ENCODE data around the gene TSPAN11.
"Not testable (repeated sequence)": the region's sequence is repeated elsewhere in the genome, so short reads cannot be mapped to it uniquely, and the experiment has no call there.

Gene TSPAN11

GRCh38 chr12:31018106-31018789 lies 91.7 kb downstream of the TSPAN11 start:
- no peak for DNase-seq

DNA sequence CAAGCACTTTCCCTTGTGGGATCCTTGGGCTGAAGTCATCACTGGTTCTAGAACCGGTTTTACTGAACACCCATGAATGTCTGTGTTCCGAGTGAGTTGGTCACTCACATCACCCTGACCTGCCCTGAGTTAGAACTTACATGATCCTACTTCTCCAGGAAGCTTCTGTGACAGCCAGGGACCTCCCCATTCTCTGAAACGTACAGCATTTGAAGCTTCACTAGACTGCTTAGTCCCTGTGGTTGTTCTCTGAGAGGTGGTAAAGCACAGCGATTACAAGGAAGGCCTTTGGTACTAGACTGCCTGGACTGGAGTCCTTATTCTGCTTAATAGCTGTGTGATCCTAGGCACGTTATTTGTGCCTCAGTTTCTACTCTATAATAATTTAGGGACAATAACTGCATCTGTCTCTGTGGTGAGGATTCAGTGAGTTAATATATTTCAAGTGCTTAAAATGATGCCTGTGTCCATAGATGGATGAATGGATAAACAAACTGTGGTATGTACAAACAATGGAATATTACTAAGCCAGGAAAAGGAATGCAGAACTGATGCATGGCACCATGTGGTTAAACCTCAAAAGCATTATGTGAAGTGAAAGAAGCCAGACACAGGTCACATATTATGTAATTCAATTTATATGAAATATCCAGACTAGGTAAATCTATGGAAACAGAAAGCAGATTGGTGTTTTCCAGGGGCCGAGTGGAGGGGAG lies 92.4 kb downstream of the TSPAN11 start:
- no peak for DNase-seq

DNA sequence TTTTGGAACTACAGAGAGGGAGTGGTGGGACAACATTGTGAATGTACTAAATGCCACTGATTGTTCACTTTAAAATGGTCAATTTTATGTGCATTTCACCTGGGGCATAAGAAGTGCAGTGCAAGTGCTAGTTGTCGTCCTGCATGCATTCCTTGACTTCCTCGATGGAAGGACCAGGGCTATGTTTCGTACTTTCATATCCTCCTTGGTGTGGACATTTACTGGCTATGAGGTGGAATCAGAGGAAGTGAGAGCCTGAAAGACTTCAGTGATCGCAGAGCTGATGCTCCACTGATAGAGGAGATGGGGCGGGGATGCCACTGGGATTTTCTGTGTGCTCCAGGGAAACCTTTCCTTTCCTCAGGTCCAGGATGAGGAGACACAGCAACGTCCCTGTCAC lies 93.0 kb downstream of the TSPAN11 start:
- no peak for DNase-seq

DNA sequence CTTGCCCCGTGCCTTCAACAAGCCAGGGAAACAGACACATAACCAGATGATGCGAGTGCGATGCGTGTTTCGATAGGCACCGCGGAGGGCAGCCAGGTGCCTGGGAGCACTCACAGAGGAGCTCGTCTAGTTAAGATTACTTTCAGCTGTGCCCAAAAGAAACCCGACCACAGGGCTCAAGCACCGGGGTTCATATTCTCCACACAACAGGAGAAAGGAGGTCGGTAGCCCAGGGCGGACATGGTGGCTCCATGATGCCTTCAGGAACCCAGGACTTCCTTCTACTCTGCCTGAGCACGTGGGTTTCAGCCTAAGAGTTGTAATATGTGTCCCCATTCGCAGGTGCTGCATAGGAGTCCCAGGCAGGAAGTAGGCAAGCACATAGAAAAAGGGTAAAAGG lies 93.4 kb downstream of the TSPAN11 start:
- DNase-seq, result no peak

DNA sequence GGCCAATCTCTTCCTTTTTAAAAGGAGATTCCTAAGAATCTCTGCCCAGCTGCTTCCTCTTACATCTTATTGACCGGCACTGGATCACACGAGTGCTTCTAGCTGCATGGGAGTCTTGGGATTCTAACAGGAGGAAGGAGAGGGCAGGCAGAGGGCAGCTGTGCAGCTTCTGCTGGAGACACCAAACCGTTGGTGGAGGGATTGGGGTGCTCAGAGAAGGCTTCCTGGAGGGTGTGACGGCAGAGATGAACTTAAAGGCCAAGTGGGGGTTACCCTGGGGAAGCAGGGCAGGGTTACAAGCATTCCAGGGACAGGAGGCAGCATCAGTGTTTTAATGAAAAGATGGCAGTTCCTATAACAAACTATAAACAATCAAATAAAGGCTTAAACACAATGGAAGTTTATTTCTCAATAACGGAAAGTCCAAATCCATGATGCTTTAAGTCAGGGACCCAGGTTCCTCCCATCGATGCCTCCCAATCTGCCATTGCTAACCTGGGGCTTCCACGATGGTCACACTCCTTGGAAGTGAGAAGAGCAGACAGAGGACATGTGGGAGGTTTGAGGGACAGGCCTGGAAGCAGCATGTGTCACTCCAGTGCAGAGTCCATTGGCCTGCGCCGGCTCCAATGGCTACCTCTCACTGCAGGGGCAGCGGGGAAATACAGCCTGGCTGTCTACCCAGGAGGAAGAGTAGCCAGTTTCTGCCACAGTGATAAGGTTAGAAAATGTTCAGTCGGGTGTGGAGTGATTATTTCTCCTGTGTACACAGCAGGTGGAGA lies 94.0 kb downstream of the TSPAN11 start:
- no peak for DNase-seq

DNA sequence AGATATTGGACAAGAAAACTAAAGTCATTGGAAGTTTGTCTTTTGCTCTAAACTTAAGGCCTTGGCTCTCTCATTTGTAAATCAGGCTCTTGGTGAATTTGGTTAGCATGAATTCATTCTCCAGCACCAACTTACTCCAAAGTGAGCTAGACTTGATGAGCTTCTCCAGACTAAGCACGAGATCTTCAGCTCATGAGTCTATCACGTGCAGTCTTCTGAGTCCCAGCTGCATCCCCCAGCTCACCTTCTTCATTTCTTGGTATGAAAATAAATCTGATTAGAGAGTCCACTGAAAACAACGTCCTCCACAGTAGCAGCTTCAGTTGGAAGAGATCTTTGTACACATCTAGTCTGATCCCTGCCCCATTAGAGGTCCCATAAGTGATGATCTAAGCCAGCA lies 94.6 kb downstream of the TSPAN11 start:
- no peak for DNase-seq

DNA sequence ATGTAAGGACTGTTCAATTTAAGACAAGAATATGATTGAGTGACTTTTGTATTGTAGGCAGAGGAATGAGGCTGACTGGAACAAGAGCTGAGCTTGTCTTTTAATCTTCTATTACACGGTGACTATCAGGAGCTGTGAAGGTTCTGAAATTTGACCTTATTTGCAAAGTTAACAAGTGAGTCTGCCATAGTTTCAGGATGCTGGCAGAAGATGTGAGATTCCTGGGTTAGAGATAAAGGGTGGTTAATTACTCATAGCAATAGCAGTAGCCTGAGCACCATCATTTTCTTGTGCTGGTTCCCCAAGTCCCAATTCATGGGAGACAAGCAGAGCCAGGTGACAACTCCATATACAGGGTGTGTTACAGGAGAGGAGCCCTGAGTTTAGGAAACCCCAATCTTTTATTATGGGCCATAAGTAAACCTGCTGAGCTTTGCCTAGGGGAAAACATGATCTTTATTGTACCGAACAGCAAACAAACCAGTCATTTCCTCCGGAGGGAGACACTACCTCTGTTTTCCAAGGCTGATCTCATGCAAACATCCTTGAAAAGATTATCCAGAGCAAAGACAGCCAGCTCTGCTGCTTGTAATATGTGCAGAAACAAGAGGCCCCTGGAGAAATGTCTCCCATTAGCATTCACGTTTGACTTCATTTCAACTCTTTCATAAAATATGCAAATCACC lies 95.4 kb downstream of the TSPAN11 start:
- DNase-seq, result no peak

DNA sequence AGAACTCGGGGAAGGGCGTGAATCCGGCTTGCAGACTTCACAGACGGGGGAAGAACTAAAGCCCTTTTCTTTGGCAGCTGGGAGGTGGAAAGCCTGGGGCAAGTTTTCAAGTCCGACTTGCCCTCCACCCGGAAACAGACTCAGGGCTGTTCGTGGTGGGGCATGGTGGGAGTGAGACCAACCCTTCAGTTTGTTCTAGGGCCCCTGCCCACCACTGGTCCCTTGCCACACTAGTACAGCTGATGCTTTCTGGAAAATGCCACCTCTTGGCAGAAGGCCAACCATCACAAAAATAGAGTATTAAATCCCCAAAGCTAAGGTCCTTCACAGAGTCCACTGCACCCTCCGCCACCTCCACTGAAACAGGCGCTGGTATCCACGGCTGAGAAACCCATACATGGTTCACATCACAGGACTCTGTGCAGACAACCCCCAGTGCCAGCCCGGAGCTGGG lies 96.8 kb downstream of the TSPAN11 start:
- no peak for DNase-seq

DNA sequence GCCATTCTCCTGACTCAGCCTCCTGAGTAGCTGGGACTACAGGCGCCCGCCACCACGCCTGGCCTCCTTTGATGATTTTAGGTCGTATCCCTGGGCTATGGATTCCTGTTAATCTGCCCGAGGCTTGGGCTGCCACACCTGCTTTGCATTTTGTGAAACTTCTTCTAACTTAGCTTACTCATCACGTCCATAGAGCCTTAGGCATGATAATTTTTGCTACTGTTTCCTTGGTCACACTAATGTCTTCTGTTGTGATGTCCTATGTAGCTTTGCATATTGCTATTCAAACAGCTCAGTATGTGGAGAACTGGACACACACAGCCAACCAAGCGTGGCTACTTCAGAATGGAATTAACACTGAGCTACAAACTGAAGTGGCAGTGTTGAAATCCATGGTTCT lies 99.7 kb downstream of the TSPAN11 start:
- DNase-seq, result no peak

- not testable (repeated sequence) for DNase-seq
Measured at GRCh38 chr12:31027006-31027405, 100.5 kb downstream of the TSPAN11 start.

GRCh38 chr12:31029468-31029867 lies 102.9 kb downstream of the TSPAN11 start:
- DNase-seq, result peak in 5 of 56 donors; percentile 18 to 50 (median 42)

GRCh38 chr12:31029916-31030562 lies 103.5 kb downstream of the TSPAN11 start:
- peak in 34 of 56 donors; percentile 13 to 62 (median 32) for DNase-seq

- DNase-seq, result no peak
Measured at GRCh38 chr12:31031951-31032335, 105.4 kb downstream of the TSPAN11 start.

DNA sequence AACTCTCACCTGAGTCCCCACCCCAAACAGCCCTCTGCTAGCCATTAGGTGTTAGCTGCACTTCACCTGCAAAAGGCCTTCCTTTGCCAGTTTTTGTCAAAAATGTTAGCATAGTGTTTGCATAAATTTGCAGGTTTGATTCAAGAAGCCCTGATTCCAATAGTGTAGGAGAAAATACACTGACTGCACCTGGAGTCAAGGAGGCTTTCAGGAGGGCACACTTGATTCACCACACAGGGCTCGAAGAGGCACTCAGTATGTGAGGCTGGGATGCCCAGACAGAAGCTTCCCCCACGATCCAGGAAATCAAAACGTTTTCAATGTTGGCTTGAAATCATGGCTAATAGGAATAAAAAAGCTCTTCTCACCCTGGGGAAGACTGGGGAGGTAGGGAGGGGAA lies 106.6 kb downstream of the TSPAN11 start:
- DNase-seq, result no peak

DNA sequence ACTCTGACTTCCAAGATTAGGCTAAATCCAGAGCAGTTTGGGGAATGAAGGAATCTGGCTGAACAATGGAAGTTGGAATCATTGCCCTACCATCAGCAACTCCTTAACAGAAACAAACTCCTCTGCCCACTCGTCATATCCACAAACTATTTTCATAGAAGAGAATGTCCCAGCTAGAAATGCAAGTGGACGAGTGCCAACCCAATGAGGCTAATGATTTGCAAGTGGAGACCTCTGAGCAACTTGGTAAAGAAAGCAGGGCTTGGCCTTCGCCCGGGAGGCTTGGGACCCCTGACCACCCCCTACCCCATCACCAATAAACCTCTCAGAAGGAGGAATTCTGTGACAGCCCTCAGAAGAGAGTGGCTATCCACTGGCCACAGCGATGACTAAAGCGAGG lies 107.1 kb downstream of the TSPAN11 start:
- DNase-seq, result no peak

DNA sequence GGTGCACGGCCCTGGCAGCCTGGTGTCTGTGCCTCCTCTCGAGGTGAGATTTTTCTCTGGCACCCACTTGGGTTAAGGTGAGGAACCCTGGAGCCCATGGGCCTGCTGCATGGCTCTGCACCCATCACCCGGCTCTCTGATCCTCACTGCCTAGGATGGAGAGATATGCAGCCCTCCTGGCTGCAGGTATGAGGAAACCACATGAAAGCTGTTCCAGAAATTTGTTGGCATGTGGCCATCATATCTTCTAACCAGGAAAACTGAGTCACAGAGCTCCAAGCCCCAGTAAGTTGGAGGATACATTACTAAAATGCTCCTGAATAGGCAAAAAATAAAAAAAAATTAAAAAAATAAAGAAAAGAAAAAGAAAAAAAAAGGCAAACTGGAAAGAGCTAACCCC lies 107.8 kb downstream of the TSPAN11 start:
- DNase-seq, result no peak

GRCh38 chr12:31035226-31035625 lies 108.7 kb downstream of the TSPAN11 start:
- no peak for DNase-seq

DNA sequence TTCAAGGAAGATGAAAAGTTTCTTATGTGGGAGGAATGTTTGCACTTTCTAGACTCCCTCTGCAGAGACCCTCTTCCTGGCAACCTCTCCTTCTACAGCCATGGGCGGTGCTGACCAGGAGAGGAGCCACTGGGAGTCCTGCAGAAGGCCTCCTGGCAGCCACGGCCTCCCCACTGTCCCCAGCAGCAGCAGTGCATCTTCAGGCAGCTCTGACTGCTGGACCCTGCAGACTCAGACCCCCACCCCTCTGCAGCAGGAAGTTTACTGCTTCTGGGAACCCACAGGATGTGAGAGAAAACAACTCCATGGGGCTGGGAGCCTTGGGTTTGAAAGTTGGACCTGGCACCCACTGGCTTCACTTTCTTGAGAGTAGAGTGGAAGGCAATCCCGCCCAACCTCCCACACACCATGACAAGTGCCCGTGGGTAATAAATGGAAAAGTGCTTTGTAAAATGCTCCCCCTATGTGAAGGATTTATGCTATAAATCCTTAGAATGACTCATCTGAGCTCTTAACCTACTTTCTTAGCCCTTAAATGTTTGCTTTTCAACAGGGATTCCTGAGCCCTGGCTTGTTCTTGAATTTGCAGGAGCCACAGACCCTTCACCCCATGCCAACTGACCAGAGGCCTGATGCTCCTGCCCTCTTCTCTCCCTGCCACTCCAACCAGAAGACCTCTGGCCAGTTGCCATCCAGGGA lies 109.6 kb downstream of the TSPAN11 start:
- DNase-seq, result peak in 1 of 56 donors; percentile 12

GRCh38 chr12:31037028-31037427 lies 110.5 kb downstream of the TSPAN11 start:
- no peak for DNase-seq

GRCh38 chr12:31037931-31038330 lies 111.4 kb downstream of the TSPAN11 start:
- no peak for DNase-seq

Measured in nucleus accumbens (tissue), 56 donors.